PFSK-1 (cell line): ENCODE measurements around the gene SYNDIG1.

Experiments used
- POLR2AphosphoS5 ChIP-seq: IDR thresholded peaks from 2 replicates; pipeline ENCODE4 v1.6.1; 2012; ENCODE audit warnings: low read depth, mild to moderate bottlenecking, control low read depth, low read length, moderate library complexity
- REST ChIP-seq, 2 experiments: IDR thresholded peaks; 2 replicates each; pipeline versions ENCODE4 v1.6.1 to v1.8.0; 2011 to 2012; ENCODE audit warnings: low read depth in 2 of 2, low read length in 2 of 2, control low read depth in 1 of 2, inconsistent platforms in 1 of 2, mild to moderate bottlenecking in 1 of 2, moderate library complexity in 1 of 2; ENCODE audit not compliant: insufficient read depth in 1 of 2
- TAF1 ChIP-seq: IDR thresholded peaks from 2 replicates; pipeline ENCODE4 v1.6.1; 2012; ENCODE audit warnings: low read length, control low read depth, borderline replicate concordance; ENCODE audit not compliant: insufficient read depth

- TF ChIP-seq TAF1 (no peak), POLR2AphosphoS5 (no peak), REST (IDR thresholded peaks at IDR 0.05; ENCODE audit: insufficient read depth in 1 of 2, low read depth in 2 of 2, low read length in 2 of 2) (no peak)
Observed at GRCh38 chr20:24450177-24450576, 19.3 kb upstream of the SYNDIG1 start.
